Keratinocyte (primary cell): ENCODE results near the gene CATSPERZ. TPM values are rescaled to one million over a fixed set of nuclear protein-coding genes. Genes with fewer than 3 reads are reported as not detected.

Experiments
- DNase-seq: peaks from one replicate; pipeline ENCODE4 v3.0.0-alpha.2; 2011; ENCODE audit warnings: low read depth, missing footprints, low spot score
- FAIRE-seq: peaks from 2 replicates; lab custom pipeline; 2011; peaks lifted over from hg19 to GRCh38; lab: Jason Lieb, UNC
- H2AFZ ChIP-seq: 2 replicates; pipeline ENCODE4 v1.6.0; 2012; ENCODE audit warnings: low read length, control low read depth, inconsistent platforms; ENCODE audit not compliant: control insufficient read depth
- H3K27ac ChIP-seq: 2 replicates; pipeline ENCODE4 v1.5.1; 2011; ENCODE audit warnings: low read length; ENCODE audit not compliant: control insufficient read depth, insufficient read depth
- H3K27me3 ChIP-seq: 3 replicates; pipeline ENCODE4 v1.6.0; 2011; ENCODE audit warnings: low read length; ENCODE audit not compliant: control insufficient read depth, insufficient read depth; ENCODE audit errors: extremely low read depth
- H3K36me3 ChIP-seq, 2 experiments: 2 replicates in 1 of 2; 3 replicates in 1 of 2; pipeline ENCODE4 v1.5.1; 2011; ENCODE audit warnings: low read length in 2 of 2, mild to moderate bottlenecking in 1 of 2; ENCODE audit not compliant: control insufficient read depth in 2 of 2, insufficient read depth in 2 of 2; ENCODE audit errors: extremely low read depth in 1 of 2
- H3K4me1 ChIP-seq: 3 replicates; pipeline ENCODE4 v1.5.1; 2011; ENCODE audit warnings: low read length; ENCODE audit not compliant: control insufficient read depth, insufficient read depth; ENCODE audit errors: extremely low read depth
- H3K4me2 ChIP-seq: 3 replicates; pipeline ENCODE4 v1.6.0; 2011; ENCODE audit warnings: low read depth, low read length; ENCODE audit not compliant: control insufficient read depth, insufficient read depth; ENCODE audit errors: extremely low read depth
- H3K4me3 ChIP-seq, 3 experiments: fragments of 200-600 bp in 1 of 3; sonication (generic) in 1 of 3; 2 replicates in 2 of 3; 3 replicates in 1 of 3; pipeline ENCODE4 v1.5.1; 2011 to 2016; ENCODE audit warnings: low read length in 3 of 3, mild to moderate bottlenecking in 3 of 3, control low read depth in 2 of 3, inconsistent platforms in 1 of 3, low read depth in 1 of 3, mixed read lengths in 1 of 3, mixed run types in 1 of 3, moderate library complexity in 1 of 3; ENCODE audit not compliant: control insufficient read depth in 2 of 3, insufficient read depth in 2 of 3; ENCODE audit errors: extremely low read depth in 1 of 3
- H3K79me2 ChIP-seq: 2 replicates; pipeline ENCODE4 v1.6.0; 2012; ENCODE audit warnings: low read length; ENCODE audit not compliant: control insufficient read depth, insufficient read depth
- H3K9ac ChIP-seq: 3 replicates; pipeline ENCODE4 v1.6.0; 2011; ENCODE audit warnings: low read length; ENCODE audit not compliant: control insufficient read depth, insufficient read depth; ENCODE audit errors: extremely low read depth
- H3K9me1 ChIP-seq: 3 replicates; pipeline ENCODE4 v1.6.0; 2011; ENCODE audit warnings: low read length; ENCODE audit not compliant: control insufficient read depth, insufficient read depth; ENCODE audit errors: extremely low read depth
- H3K9me3 ChIP-seq: 2 replicates; pipeline ENCODE4 v1.5.1; 2012; ENCODE audit warnings: low read depth, low read length; ENCODE audit not compliant: control insufficient read depth
- H4K20me1 ChIP-seq: 3 replicates; pipeline ENCODE4 v1.6.0; 2011; ENCODE audit warnings: low read length; ENCODE audit not compliant: control insufficient read depth, insufficient read depth; ENCODE audit errors: extremely low read depth
- EZH2 ChIP-seq: IDR thresholded peaks from one replicate; pipeline ENCODE4 v1.6.1; 2012; ENCODE audit warnings: inconsistent platforms, mild to moderate bottlenecking, low read length, moderate library complexity
- dilution Hi-C: fragments of 300-500 bp; cut with MboI; formaldehyde crosslinking; loops from one replicate; pipeline ENCODE4 v1.7.0; 2020; ENCODE audit warnings: low sequenced_read_pairs; ENCODE audit not compliant: extremely low pct_ligation_motif_present
- polyA plus RNA-seq, 5 experiments: library from polyadenylated mRNA; depleted of rRNA in 3 of 5; stranded (reverse) in 3 of 5; stranded (forward) in 1 of 5; unstranded in 1 of 5; fragments of >200 nt; gene quantifications; 1 replicate in 1 of 5; 2 replicates in 3 of 5; 3 replicates in 1 of 5; pipeline versions ENCODE4 v1.2.1 to v1.2.3, GENCODE V29; 2011 to 2012; ENCODE audit warnings: missing spikeins in 2 of 5, low read depth in 1 of 5, low replicate concordance in 1 of 5
- TF ChIP-seq, protein P1 (sequence below), 3 experiments: IDR thresholded peaks in 1 of 3; conservative IDR thresholded peaks in 1 of 3; optimal IDR thresholded peaks in 1 of 3; 2 replicates in 2 of 3; 3 replicates in 1 of 3; pipeline versions ENCODE3 to v1.5.1; 2011; ENCODE audit warnings: low read length in 3 of 3, mild to moderate bottlenecking in 3 of 3, moderate library complexity in 2 of 3, control low read depth in 1 of 3, inconsistent platforms in 1 of 3; ENCODE audit not compliant: insufficient read depth in 2 of 3; ENCODE audit errors: extremely low read depth in 1 of 3

The CATSPERZ gene
- polyA plus RNA-seq, 1 donor (not counting 4 experiments of a cell fraction or from before 2014, with no cell fraction given), result 0.29 TPM

DNA sequence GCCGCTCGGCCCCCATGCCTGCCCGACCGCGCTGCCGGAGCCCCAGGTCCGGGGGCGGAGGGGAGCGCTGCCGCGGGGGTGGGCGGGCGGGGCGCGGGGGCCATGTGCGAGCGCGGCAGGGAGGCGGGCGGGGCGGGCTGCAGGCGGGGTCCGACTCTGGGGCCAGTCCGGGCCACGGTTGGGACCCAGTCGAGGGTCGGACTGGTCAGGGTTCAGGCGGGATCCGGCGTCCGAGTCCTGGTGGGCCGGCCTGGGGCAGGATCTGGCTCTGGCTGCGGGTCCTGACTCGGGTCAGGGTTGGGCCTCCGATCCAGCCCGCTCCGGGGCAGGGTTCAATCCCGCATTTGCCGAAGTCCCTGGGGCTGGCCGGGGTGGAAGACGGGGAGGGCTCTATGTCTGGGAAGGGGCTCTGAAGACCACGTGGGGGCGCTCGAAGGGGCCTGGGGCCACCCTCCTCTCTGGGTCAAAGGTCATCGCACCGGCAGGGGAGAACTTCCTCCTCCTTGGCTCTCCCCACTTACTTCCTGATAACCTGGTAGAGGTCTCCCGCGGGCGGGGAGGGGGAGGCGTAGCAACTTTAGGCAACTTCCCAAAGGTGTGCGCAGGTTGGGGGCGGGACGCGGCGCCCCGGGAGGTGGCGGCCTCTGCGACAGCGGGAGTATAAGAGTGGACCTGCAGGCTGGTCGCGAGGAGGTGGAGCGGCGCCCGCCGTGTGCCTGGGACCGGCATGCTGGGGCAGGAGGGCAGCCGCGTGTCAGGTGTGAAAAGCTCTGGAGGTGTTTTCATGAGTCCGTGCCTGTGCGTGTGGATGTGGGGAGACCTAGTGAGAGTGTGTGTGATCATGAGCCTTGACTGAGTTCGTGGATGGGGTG is 5.8 kb downstream of the CATSPERZ start:
- Histone ChIP-seq H2AFZ (peak overlapping the region; percentile 19), H3K9ac (peak overlapping the region; percentile 80), H3K27me3 (peaks cover under 1% of the 10 kb centered on the region), H3K4me1 (peaks cover 21% of the 10 kb centered on the region), H3K4me2 (peak overlapping the region; percentile 97), H3K4me3 (peak overlapping the region; percentile 78 to 86 (median 83)), H3K9me1 (no peaks in the 10 kb centered on the region), H3K9me3 (no peaks in the 10 kb centered on the region), H3K27ac (peak overlapping the region; percentile 54), H3K79me2 (peaks cover 19% of the 10 kb centered on the region), H3K36me3 (no peaks in the 10 kb centered on the region), H4K20me1 (peaks cover under 1% of the 10 kb centered on the region)
- no peak for TF ChIP-seq EZH2
- TF ChIP-seq, protein P1, sequence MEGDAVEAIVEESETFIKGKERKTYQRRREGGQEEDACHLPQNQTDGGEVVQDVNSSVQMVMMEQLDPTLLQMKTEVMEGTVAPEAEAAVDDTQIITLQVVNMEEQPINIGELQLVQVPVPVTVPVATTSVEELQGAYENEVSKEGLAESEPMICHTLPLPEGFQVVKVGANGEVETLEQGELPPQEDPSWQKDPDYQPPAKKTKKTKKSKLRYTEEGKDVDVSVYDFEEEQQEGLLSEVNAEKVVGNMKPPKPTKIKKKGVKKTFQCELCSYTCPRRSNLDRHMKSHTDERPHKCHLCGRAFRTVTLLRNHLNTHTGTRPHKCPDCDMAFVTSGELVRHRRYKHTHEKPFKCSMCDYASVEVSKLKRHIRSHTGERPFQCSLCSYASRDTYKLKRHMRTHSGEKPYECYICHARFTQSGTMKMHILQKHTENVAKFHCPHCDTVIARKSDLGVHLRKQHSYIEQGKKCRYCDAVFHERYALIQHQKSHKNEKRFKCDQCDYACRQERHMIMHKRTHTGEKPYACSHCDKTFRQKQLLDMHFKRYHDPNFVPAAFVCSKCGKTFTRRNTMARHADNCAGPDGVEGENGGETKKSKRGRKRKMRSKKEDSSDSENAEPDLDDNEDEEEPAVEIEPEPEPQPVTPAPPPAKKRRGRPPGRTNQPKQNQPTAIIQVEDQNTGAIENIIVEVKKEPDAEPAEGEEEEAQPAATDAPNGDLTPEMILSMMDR (optimal IDR thresholded peaks at IDR 0.05 in 1 of 3, IDR thresholded peaks at IDR 0.05 in 1 of 3, conservative IDR thresholded peaks at IDR 0.05 in 1 of 3; ENCODE audit: extremely low read depth in 1 of 3, insufficient read depth in 2 of 3, low read length in 3 of 3), result peak; percentile 9 to 35 (median 13)
- FAIRE-seq (no peak), DNase-seq (no peak)
- dilution Hi-C loops, result no loop called here

DNA sequence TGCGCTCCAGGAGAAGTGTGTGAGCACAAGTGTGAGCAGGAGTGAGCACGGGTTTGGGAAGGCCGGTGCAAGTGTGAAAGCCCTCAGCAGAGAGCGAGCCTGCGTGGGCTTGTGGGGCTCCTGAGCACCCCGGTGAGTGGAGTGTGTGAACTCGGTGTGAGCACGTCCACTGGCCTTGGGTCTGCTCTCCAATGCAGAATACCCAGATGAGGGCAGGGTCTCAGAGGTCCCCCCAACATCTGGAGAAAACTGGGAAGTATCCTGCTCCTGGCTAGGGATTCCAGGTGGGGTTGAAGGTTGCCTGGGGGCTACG is 6.4 kb downstream of the CATSPERZ start:
- Histone ChIP-seq H3K4me3 (peak overlapping the region; percentile 78 to 86 (median 83)), H4K20me1 (peaks cover 3% of the 10 kb centered on the region), H3K9me1 (no peaks in the 10 kb centered on the region), H3K9me3 (no peaks in the 10 kb centered on the region), H3K4me2 (peak overlapping the region; percentile 97), H2AFZ (peak overlapping the region; percentile 19), H3K9ac (peak overlapping the region; percentile 80), H3K27ac (peak overlapping the region; percentile 54), H3K27me3 (no peaks in the 10 kb centered on the region), H3K4me1 (peaks cover 27% of the 10 kb centered on the region), H3K36me3 (no peaks in the 10 kb centered on the region), H3K79me2 (peaks cover 19% of the 10 kb centered on the region)
- FAIRE-seq (no peak), DNase-seq (no peak)
- dilution Hi-C loops, result no loop called here
- TF ChIP-seq, protein P1 (optimal IDR thresholded peaks at IDR 0.05 in 1 of 3, IDR thresholded peaks at IDR 0.05 in 1 of 3, conservative IDR thresholded peaks at IDR 0.05 in 1 of 3; ENCODE audit: extremely low read depth in 1 of 3, insufficient read depth in 2 of 3, low read length in 3 of 3), result no peak
- TF ChIP-seq EZH2, result no peak
